ENCODE data around the gene CD302.

GRCh38 chr2:159797543-159798375, at the start of gene CD302:
- TF ChIP-seq POLR2A (IDR thresholded peaks at IDR 0.05; ENCODE audit: low read length) (peak; percentile 25; the same call in 1 of the 2 replicates), CTCF (IDR thresholded peaks at IDR 0.05) (no peak), MYC (IDR thresholded peaks at IDR 0.05; ENCODE audit: borderline replicate concordance, low read length) (no peak), CHD4 (IDR thresholded peaks at IDR 0.05; ENCODE audit: borderline replicate concordance) (no peak), RAD21 (conservative IDR thresholded peaks at IDR 0.05 in 1 of 2, IDR thresholded peaks at IDR 0.05 in 1 of 2) (no peak), RFX5 (IDR thresholded peaks at IDR 0.05) (no peak), SREBF2 (IDR thresholded peaks at IDR 0.05) (no peak), POLR2AphosphoS2 (conservative IDR thresholded peaks at IDR 0.05; ENCODE audit: low read length) (no peak), RARB (CRISPR knock-in tag; IDR thresholded peaks at IDR 0.05) (no peak), JUN (IDR thresholded peaks at IDR 0.05) (0 out of 5 replicates have a peak, but pooled peaks of 1 of the 2 experiments have one; percentile 21), REST (IDR thresholded peaks at IDR 0.05) (no peak)
- TF ChIP-seq, protein P1, sequence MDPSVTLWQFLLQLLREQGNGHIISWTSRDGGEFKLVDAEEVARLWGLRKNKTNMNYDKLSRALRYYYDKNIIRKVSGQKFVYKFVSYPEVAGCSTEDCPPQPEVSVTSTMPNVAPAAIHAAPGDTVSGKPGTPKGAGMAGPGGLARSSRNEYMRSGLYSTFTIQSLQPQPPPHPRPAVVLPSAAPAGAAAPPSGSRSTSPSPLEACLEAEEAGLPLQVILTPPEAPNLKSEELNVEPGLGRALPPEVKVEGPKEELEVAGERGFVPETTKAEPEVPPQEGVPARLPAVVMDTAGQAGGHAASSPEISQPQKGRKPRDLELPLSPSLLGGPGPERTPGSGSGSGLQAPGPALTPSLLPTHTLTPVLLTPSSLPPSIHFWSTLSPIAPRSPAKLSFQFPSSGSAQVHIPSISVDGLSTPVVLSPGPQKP (IDR thresholded peaks at IDR 0.05; ENCODE audit: low read depth, low read length): no peak
- TF ChIP-seq, protein P2, sequence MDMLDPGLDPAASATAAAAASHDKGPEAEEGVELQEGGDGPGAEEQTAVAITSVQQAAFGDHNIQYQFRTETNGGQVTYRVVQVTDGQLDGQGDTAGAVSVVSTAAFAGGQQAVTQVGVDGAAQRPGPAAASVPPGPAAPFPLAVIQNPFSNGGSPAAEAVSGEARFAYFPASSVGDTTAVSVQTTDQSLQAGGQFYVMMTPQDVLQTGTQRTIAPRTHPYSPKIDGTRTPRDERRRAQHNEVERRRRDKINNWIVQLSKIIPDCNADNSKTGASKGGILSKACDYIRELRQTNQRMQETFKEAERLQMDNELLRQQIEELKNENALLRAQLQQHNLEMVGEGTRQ (IDR thresholded peaks at IDR 0.05): no peak
